Esophagus (tissue), 2 donors: ENCODE measurements around the gene RNU6-9. TPM values are rescaled to one million over a fixed set of nuclear protein-coding genes. Genes with fewer than 3 reads are reported as not detected.
"Not testable (repeated sequence)": the region's sequence is repeated elsewhere in the genome, so short reads cannot be mapped to it uniquely, and the experiment has no call there.

ENCODE experiments used
- H3K27ac ChIP-seq, 2 donors: one replicate each; pipeline ENCODE4 v1.5.1; 2013; ENCODE audit warnings: low read depth in 2 of 2, mild to moderate bottlenecking in 2 of 2, inconsistent platforms in 1 of 2, low read length in 1 of 2, moderate library complexity in 1 of 2
- H3K27me3 ChIP-seq, 2 donors: one replicate each; pipeline ENCODE4 v1.6.1; 2013; ENCODE audit warnings: low read length in 2 of 2, control low read depth in 1 of 2, mild to moderate bottlenecking in 1 of 2; ENCODE audit not compliant: insufficient read depth in 2 of 2, control insufficient read depth in 1 of 2
- H3K36me3 ChIP-seq, 2 donors: one replicate each; pipeline ENCODE4 v1.6.1; 2013; ENCODE audit warnings: low read length in 1 of 2; ENCODE audit not compliant: control insufficient read depth in 2 of 2, insufficient read depth in 2 of 2
- H3K4me1 ChIP-seq, 2 donors: one replicate each; pipeline ENCODE4 v1.6.1; 2013; ENCODE audit warnings: low read length in 1 of 2; ENCODE audit not compliant: control insufficient read depth in 2 of 2, insufficient read depth in 2 of 2
- H3K4me3 ChIP-seq, 2 donors: one replicate each; pipeline ENCODE4 v1.5.1; 2013; ENCODE audit warnings: low read length in 2 of 2, mild to moderate bottlenecking in 2 of 2, low read depth in 1 of 2, moderate library complexity in 1 of 2
- H3K9me3 ChIP-seq, 2 donors: one replicate each; pipeline ENCODE4 v1.6.1; 2013; ENCODE audit warnings: mild to moderate bottlenecking in 2 of 2, low read depth in 1 of 2, low read length in 1 of 2, moderate library complexity in 1 of 2; ENCODE audit not compliant: control insufficient read depth in 2 of 2, insufficient read depth in 1 of 2
- WGBS, 2 donors: extraction: QIAGEN DNeasy Blood & Tissue Kit; methylation state at CpG; one replicate each; pipeline ENCODE4 v1.1.7; 2013; 5-methylcytosine and 5-hydroxymethylcytosine counted together
- polyA plus RNA-seq, 2 donors: library from polyadenylated mRNA; stranded (reverse); fragments of 200-250 nt; gene quantifications; one replicate each; pipeline ENCODE4 v1.2.3, GENCODE V29; 2013
- donor health status: healthy with polysubstance abuse.
- donor health status: Bipolar disorder and iron deficiency.

The RNU6-9 gene
- polyA plus RNA-seq, 2 donors, result not detected

GRCh38 chr19:876089-876488, 17.2 kb upstream of the RNU6-9 start:
- H3K27ac ChIP-seq, result no peak overlapping the region
- H3K4me3 ChIP-seq, result no peak overlapping the region
- H3K27me3 ChIP-seq, result no peaks in the 10 kb centered on the region
- peaks cover 0 to 2% of the 10 kb centered on the region in 2 donors for H3K4me1 ChIP-seq
- peaks cover 0 to 35% of the 10 kb centered on the region in 2 donors for H3K36me3 ChIP-seq
- WGBS, 2 donors, result 84 to 86% methylated on average over 18 of the region's 18 CpGs
- H3K9me3 ChIP-seq, result no peaks in the 10 kb centered on the region

DNA sequence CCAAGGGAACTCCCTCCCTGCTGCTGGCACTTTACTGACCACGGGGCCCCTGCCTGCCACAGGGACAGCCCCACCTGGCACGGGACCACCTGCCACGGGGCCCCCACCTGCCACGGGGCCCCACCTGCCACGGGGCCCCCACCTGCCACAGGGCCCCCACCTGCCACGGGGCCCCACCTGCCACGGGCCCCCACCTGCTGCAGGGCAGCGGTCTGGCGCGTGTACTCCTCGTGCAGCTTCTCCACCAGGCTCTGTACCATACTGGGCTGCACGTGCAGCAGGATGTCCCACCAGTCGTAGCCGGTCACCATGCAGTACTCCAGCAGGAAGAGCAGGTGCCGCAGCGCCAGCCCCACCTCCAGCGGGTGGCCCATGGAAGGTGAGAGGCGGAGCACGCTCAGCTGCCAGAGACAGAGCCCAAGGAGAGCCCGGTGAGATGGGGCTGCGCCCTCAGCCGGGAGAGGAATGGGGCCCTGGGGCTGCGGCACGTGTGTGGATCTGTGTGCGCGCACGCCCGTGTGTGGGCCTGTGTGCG, 16.4 kb upstream of the RNU6-9 start:
- H3K9me3 ChIP-seq, result no peaks in the 10 kb centered on the region
- H3K27ac ChIP-seq, result no peak overlapping the region
- H3K27me3 ChIP-seq, result no peaks in the 10 kb centered on the region
- peaks cover 0 to 40% of the 10 kb centered on the region in 2 donors for H3K36me3 ChIP-seq
- H3K4me1 ChIP-seq, result peaks cover 0 to 2% of the 10 kb centered on the region in 2 donors
- WGBS, 2 donors, result 88 to 92% methylated on average over 26 to 29 of the region's 29 CpGs
- no peak overlapping the region for H3K4me3 ChIP-seq

GRCh38 chr19:877992-878660, 15.2 kb upstream of the RNU6-9 start:
- H3K9me3 ChIP-seq, H3K27ac ChIP-seq, H3K4me3 ChIP-seq, H3K4me1 ChIP-seq, H3K27me3 ChIP-seq: not testable (repeated sequence)
- peaks cover 0 to 53% of the 10 kb centered on the region in 2 donors for H3K36me3 ChIP-seq
- 86 to 88% methylated on average over 20 to 23 of the region's 23 CpGs for WGBS, 2 donors

GRCh38 chr19:878751-879561, 14.3 kb upstream of the RNU6-9 start:
- not testable (repeated sequence) for H3K4me1 ChIP-seq, H3K4me3 ChIP-seq, H3K9me3 ChIP-seq, H3K27me3 ChIP-seq, H3K27ac ChIP-seq
- 86 to 91% methylated on average over 18 to 24 of the region's 24 CpGs for WGBS, 2 donors
- peaks cover 0 to 54% of the 10 kb centered on the region in 2 donors for H3K36me3 ChIP-seq

- no peak overlapping the region for H3K4me3 ChIP-seq
- WGBS, 2 donors, result 89% methylated on average over 33 to 37 of the region's 37 CpGs
- H3K4me1 ChIP-seq, result peaks cover 0 to 3% of the 10 kb centered on the region in 2 donors
- H3K27ac ChIP-seq, result no peak overlapping the region
- H3K36me3 ChIP-seq, result peaks cover 0 to 60% of the 10 kb centered on the region in 2 donors
- no peaks in the 10 kb centered on the region for H3K27me3 ChIP-seq
- H3K9me3 ChIP-seq, result no peaks in the 10 kb centered on the region
Measured at GRCh38 chr19:879711-880438, 13.4 kb upstream of the RNU6-9 start.

- WGBS, 2 donors, result 97 to 98% methylated on average over 34 of the region's 34 CpGs
- Histone ChIP-seq H3K4me3 (no peak overlapping the region), H3K9me3 (no peaks in the 10 kb centered on the region), H3K36me3 (peaks cover 5 to 68% of the 10 kb centered on the region in 2 donors), H3K27me3 (no peaks in the 10 kb centered on the region), H3K27ac (no peak overlapping the region), H3K4me1 (peaks cover 0 to 3% of the 10 kb centered on the region in 2 donors)
Measured at GRCh38 chr19:881385-882071, 11.8 kb upstream of the RNU6-9 start.

DNA sequence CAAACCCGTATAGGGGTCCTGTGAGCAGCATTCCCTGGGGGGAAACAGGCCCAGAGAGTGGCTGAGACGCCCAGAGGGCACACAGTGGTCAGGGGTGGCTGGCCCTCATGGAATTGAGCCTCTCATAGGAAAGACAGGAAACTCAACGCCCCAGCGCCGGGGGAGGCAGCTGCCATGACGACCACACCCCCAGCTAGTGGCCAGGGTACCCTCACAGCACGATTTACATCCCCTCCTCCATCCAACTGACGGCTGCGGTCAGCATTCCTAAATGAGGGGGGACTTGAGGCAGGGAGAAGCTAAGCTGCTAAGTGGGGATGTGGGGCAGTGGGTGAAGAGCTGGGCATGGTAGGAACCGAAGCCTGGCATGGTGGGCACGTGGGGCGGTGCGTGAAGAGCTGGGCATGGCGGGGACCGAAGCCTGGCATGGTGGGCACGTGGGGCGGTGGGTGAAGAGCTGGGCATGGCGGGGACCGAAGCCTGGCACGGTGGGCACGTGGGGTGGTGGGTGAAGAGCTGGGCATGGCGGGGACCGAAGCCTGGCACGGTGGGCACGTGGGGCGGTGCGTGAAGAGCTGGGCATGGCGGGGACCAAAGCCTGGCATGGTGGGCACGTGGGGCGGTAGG, 10.3 kb upstream of the RNU6-9 start:
- 95 to 97% methylated on average over 16 to 29 of the region's 30 CpGs for WGBS, 2 donors
- Histone ChIP-seq H3K4me1 (peaks cover 0 to 3% of the 10 kb centered on the region in 2 donors), H3K4me3 (no peak overlapping the region), H3K36me3 (peaks cover 5 to 64% of the 10 kb centered on the region in 2 donors), H3K27ac (no peak overlapping the region), H3K27me3 (no peaks in the 10 kb centered on the region), H3K9me3 (no peaks in the 10 kb centered on the region)

DNA sequence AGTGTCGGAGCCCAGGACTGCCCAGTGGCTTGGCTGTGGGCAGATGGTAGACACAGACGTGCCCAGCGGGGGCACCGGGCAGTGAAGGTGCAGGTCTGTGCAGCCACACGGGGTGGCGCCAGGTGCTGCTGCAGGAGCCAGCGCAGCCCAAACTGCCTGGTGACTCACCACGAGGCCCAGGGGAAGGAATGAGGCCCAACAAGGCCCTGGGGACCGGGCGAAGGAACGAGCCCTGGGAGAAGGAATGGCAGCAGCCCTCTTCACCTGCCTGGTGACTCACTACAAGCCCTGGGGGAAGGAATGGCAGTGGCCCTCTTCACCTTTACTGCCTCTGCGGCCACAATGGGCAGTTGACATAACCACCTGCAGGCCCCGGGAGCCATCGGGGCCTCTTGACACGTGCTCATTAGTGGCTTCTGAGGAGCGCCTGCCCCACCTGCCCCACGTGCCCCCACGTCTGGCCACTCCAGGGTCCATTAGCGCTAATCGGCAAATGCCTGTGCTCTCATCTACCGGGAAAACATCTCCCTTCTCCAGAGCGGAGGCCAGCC, 9.5 kb upstream of the RNU6-9 start:
- H3K27me3 ChIP-seq, result no peaks in the 10 kb centered on the region
- H3K36me3 ChIP-seq, result peaks cover 5 to 68% of the 10 kb centered on the region in 2 donors
- 76 to 80% methylated on average over 18 to 22 of the region's 22 CpGs for WGBS, 2 donors
- no peaks in the 10 kb centered on the region for H3K9me3 ChIP-seq
- H3K4me1 ChIP-seq, result peaks cover 0 to 3% of the 10 kb centered on the region in 2 donors
- H3K4me3 ChIP-seq, result no peak overlapping the region
- no peak overlapping the region for H3K27ac ChIP-seq
